HG02798 (cell line): ENCODE results near the gene C1orf116.
A peak's percentile ranks its signal among the peaks of the same experiment; 100 is the strongest.

Source experiments
- ATAC-seq: cut with Tn5 transposase; IDR thresholded peaks from one replicate; pipeline ENCODE4 v1.9.1; 2021; ENCODE audit warnings: mild to moderate bottlenecking; ENCODE audit not compliant: unreplicated experiment, poor library complexity

Gene C1orf116

DNA sequence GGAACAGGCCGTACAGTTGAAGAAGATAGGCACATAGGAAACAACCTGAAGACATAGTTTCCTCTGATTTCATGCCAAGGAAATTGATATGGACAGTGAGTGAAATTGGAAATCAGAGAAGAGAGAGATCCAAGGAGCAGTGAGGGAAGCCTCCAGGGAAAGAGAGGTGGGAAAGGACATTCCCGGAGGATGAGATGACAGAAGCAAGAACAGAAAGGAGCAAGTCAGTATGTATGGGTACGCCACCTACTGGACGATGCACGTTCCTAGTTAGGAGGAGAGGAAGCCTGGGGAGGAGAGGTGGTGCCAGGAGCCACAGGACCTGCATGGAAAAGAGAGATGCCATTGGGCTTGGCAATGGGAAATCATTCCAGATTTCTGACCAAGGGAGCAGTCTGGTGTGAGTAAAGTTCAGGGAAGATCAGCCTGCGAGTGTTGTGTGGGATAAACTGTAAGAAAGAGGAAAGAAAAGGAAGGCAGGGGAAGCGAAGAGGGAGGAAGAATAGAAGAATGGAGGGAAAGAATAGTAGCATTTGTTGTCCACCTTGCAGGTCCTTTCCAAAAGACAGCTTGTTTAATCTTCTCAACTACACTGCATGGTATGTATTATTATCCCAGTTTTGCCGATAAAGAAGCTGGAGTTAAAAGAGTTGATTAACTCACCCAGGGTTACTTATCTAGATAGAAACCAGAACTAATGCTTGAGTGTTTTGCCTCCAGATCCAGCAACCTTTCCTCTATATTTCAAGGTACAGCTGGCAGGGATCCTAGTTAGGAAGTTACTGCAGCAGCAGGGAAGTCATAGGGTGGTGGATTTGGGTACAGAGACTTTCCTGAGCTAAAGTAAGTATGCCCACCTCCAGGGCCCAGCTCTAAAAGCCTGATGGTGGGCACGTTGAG lies 27.4 kb downstream of the C1orf116 start:
- ATAC-seq = peak; percentile 48

DNA sequence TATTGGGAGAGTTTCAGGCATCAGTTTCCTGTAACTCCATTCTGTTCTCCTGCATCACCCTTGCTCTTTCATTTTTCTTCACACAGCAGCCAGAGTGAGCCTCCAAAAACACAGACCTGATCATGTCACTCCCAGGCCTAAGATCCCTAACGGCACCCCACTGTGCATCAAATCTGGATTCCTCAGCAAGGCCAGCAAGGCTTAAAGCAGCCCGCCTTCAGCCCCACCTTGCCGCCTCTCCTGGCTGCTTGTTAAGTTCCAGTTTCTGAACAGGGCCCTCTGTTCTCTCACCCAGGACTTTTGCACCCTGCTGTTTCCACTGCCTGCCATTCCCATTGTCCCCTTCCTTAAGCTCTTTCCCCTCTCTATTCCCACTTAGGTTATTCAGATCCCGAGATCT lies 29.3 kb downstream of the C1orf116 start:
- no peak for ATAC-seq

DNA sequence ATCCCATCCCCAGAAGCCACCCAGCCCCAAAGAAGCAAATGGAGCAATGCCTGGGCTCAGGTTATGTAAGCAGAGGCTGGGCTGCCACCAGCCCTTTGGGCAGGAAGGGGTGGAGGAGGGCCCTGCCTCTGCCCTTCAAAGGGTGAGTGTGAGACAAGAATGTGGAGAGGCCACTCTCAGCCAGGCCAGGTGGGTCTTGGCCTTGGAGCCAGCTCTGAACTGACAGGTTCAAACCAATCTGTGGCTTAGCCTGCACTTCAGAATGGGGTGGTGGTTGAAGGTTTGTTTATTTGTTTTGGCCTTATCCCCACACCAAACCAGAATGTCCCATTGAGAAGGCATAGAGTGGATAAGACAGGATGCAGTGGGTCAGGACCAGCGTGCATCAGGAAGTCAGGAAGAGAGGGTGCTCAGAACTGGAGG lies 29.8 kb downstream of the C1orf116 start:
- no peak for ATAC-seq

DNA sequence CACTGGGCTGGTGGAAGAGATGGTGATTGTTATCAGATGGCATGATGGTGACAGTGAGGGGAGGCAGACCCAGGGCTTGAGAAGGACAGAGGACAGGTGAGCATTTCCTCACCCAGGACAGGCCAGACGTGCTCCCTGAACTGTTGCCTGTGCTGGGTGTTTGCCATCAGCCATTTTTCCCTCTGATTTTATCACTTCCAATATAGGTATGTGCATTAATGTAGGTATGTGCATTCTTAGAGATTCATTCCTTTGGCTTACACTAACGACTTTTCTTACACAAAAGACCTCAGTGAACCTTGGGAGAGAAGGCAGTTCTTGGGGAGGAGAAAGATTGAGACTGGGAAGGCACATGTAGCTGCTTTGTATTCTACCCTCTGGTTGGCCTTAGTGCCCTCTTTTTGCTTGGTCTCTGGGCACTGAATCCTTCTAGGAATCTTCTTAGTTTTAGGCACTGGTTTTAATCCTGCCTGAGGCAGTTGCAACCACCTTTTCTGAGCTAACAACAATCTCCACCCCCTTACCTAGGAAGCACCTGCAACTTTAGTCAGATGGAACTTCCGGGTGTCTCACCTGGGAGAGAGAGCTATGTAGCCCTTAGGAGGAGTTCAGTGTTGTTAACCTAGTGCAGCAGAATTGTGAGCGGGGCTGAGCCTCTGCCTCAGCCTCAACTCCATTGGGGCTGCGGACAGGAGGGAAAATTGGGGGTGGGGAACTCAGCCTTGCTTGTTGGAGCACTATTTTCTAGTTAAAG lies 30.9 kb downstream of the C1orf116 start:
- no peak for ATAC-seq

DNA sequence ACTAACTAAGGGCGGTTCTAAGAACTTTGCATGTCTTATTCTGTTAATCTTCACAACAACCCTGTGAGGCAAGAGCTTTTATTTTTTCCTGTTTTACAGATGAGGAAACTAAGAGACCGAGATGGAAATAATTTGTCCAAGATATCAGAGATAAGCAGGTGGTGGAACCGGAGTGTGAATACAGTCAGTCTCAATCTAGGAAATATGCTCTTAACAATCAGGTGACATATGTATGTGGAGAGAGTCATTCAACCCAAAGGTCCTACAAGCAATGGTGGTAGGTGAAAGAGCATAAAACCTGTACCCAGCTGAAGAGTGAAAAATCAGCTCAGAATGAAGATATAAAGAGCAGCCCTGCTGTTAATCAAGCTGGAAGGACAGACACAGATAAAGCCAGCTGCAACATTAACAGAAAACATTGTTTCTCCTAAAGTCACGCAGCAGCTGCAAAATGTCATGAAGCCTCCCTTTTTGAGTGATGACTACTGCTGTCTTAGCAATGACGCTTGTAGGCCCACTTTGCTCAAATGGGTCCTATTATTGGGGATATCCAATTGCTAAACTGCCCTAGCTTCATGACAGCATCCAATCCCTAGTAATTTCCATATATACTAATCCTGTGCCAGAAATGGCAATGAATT lies 31.8 kb downstream of the C1orf116 start:
- ATAC-seq = no peak

DNA sequence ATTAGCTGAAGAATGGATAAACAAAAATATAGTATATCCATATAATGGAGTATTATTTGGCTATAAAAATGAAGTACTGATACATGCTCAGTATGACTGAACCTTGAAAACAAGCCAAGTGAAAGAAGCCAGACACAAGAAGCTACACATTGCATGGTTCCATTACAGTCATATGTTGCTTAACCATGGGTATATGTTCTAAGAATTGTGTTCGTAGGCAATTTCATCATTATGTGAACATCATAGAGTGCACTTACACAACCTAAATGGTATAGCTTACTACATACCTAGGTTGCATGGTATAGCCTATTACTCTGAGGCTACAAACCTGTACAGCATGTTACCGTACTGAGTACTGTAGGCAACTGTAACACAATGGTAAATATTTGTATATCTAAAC lies 33.7 kb downstream of the C1orf116 start:
- no peak for ATAC-seq

DNA sequence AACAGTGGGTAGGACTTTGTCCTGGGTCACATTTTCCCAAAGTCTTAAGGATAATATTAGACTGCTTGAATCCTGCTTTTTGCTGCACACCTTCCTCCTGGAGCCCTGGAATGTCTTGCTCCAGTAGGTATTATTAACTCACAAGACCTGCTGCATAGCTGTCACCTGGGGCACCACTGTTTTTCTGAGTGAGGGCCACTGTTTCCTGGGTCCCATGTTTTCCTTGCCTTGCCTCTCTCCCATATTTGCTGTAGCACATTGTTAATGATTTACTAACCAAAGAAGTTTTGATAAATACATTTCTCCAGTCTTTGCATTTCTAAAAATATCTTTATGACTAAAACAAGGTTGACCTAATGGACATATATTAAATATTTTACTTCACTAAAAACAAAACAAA lies 39.8 kb downstream of the C1orf116 start:
- no peak for ATAC-seq

DNA sequence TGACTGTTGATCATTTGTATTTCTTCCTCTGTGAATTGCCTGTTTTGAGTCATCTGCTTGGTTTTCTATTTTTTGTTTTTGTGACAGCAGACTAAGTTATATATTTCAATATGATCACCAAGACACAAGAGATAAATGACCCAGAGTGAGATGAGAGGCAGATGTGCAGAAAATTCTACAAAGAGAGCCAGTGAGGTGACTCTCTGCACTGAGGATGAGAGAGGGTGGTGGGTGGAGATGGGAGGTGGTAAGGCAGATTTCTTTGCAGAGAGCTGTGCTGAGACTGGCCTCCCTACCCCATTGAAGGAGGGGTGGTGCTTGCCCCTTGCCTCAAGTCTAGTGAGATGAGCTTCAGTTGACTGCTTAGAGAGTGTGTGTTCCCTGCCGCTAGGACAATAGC lies 44.7 kb downstream of the C1orf116 start:
- ATAC-seq = no peak

DNA sequence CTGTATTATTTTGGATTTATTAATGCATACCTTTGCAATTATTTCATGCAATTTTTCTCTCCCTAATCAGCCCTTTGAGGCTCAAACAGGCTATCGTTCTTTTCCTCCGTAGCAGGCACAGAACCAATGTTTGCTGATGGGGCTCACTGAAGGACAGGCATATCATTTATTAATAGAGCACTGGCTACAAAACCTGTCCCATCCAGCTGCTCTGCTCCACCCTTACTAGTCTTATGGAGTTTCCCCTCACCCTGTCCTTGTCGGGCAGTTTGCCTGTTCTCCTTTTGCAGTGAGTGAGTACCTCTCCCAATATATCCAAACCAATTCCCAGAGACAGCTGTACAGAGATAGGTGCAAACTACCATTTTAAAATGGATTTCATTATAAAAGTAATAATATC lies 45.7 kb downstream of the C1orf116 start:
- no peak for ATAC-seq

DNA sequence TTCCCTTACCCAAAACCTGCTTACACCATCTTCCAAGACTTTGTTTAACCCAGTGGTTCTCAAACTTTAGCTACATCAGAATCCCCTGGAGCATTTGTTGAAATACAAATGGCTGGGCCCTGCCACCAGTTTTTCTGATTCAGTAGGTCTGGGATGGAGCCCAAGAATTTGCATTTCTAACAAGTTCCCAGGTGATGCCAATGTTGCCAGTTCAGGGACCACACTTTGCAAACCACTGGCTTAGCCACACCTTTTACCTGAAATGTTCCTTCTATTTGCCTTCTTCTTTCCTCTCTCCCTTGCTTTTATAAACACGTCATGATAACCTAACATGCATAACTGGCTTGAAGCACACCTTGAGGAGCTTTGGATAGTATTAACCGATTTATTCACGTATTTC lies 46.2 kb downstream of the C1orf116 start:
- no peak for ATAC-seq

DNA sequence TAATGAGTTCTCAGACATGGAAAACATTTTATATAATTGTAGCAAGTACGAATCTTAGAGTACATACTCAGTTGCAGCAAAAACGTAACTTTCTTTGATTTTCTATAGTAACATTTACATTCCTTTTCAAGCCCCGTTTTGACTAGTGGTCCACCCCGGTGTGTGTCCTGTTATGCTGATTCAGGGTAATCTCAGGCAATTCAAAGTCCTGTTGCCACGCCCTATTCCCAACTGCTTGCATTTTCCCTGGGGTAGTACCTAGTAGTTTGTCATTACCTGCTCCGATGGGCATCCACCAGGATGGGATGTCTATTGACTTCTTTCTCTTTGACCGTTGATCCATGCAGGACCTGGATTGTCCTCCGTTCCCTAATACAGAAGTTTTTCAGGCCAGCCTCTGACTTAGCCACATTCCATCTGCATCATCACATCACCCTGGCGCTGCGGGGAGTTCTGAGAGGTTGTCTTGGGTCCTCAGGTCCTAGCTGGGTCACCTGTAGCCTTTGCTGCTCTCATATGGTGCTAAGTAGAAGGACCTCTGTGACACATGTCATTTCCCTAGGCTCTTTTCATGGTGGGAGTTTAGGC lies 47.3 kb downstream of the C1orf116 start:
- ATAC-seq = no peak

DNA sequence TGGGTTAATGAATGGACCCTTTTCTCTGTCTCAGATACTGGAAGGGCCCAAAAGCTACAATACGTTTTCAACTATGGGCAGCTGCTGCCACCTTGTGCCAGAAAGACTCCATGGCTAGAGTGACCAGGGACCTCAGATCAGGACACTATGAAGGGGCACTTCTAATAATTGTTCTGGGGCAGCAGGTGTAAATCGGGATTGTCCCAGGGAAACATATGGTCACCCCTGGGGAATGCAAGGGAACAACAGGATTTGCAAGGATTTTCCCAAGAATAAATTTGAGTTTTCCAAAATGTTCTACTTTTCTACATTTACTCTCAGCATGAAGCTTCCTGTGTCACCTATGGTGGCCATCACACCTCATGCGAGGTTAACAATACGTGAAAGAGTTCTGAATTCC lies 50.3 kb downstream of the C1orf116 start:
- ATAC-seq = peak; percentile 68

DNA sequence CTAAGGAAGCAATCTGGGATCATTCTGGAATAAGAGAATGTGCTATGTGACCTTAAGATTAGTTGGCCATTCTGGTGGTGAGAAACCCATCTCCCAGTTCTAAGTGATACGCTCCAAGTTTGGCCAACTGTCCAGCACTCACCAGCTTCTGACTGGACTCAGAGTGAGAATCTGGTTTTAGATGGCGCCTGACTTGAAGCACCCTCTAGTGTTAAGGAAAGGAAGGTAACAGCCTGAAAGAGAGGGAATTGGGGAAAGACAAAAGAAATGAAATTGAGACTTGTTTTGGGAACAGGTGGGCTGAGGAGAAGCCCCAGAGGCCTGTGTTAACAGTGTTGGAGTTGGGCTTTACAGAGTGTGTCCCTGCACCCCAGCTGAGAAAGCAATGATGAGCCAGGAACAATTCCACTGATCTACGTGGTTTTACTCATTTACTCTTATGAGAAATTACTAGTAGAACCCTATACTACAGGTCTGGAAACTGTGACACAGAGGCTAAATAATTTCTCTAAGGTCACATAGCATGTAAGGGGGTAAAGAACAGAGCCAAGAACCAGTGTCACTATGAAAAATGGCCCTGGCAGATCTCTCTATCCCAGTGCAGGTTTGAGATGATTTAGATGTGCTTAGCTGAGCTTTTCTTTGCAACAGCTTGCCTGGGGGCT lies 53.0 kb downstream of the C1orf116 start:
- ATAC-seq = peak; percentile 39

DNA sequence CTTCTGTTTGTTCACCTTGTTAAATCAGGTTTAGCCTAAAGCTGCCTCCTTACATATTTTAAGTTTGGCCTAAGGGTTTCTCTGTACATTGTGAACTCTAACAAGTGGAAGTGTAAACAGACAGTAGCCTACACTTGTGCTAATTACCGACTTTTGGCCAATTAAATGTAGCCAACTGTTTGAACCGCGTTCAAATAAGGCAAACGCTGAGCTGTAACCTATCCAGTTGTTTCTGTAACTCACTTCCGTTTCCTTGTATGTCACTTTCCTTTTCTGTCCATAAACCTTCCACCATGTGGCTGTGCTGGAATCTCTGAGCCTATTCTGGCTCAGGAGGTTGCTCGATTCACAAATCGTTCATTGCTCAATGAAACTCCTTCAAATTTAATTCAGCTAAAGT lies 54.3 kb downstream of the C1orf116 start:
- no peak for ATAC-seq

DNA sequence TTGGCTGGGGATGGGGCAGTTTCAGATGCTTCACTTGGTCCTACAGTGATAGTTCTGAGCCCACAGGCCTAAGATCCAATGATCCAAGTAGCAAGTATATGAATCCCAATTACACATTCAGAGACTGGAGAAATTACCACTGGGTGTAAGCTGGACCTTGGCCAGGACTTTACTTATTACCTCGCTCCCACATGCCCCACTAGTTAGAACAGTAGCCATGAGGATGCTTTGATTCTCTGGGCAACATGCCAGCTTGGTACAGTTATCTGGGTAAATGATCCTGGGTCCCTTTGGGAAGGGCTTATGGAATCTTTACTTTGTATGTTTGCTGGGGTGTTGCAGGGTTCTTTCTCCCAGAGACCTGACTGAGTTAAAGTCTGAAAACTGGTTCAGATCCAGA lies 57.2 kb downstream of the C1orf116 start:
- ATAC-seq = no peak

DNA sequence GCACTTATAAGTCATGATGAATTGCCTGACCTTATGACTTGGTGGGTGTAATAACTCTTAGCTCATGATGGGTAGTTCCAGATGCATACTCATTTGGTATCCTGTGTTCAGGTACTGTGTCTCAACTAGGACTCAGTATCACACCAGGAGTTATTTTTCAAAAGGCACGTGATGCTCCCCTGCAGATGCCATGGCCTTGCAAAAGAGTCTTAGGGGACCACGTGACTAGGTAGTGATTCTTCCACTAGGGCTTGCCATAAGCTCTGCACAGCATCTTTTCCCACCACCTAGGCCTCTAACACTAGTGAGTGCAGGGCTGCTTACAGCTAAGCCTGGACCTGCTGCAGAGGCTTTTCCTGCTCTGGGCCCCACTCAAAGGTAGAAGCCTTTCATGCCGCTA lies 58.4 kb downstream of the C1orf116 start:
- no peak for ATAC-seq

DNA sequence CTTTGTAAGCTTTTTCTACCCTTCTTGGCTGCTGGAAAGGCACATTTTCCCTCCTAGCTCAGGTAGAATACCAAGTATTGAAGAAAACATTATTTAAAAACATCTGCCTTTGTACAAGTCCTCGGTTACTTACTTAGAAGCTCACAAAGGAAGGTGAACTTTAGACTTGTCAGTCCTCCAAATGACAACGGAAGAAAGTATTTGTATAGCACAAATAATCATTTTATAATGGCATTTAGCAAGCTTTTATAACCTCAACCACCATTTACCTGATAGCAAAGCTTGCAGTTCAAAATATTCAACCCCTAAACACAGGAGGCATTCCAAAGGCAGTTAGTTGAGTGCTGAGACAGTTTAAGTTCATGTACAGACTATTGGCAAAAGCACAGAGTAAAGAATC lies 59.8 kb downstream of the C1orf116 start:
- ATAC-seq = no peak

DNA sequence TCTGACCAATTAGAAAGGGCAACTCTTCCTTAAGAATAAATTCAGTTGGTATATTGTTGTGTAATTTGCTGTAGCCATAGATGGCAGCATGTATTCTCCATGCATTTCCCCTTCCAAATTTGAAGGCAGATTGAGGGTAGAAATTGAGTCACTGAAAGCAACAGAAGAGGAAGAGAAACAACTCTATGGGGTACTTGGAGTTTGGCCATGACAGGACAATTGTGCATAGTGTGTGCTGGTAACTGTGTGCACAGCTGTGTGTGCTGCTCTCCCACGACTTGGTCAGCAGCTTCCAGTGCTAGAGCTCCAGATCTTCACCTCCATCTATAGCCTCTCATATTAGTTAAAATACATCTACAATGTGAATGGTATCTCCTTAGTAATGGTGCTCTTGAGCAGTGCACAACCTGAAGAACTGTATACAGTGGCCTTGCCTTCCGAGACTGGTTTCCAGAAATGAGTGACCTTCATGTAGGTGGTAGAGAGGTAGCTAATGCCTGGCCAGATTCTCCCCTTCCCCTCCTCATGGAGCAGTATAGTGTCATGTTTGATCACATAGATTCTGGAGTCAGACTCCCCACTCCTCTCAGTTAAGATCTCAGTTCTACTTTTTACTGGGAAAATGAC lies 61.4 kb downstream of the C1orf116 start:
- ATAC-seq = peak; percentile 59

DNA sequence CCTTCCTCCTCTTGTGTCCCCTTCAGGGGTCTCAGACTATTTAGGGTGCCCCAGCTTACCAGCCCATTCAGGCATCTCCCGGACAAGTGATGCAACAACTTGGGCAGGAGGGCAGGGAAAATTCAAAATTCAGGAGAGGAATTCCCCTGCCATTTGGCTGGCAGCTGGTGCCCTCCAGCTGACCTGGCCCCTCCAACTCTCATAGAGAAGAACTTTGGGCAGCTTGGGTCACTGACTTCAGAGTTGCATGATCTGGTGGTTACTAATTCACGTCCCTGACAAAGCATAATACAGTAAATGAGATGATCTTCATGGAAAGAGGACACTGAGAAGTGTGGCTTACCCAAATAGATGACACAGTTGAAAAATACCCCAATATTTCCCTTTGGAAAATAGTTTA lies 62.1 kb downstream of the C1orf116 start, which contains the start of gene FCAMR:
TSS of gene FCAMR (minus strand) at position 15 of the 400 bp plus-strand sequence. CDS start 335 bp downstream, outside the sequence.
- ATAC-seq = no peak

DNA sequence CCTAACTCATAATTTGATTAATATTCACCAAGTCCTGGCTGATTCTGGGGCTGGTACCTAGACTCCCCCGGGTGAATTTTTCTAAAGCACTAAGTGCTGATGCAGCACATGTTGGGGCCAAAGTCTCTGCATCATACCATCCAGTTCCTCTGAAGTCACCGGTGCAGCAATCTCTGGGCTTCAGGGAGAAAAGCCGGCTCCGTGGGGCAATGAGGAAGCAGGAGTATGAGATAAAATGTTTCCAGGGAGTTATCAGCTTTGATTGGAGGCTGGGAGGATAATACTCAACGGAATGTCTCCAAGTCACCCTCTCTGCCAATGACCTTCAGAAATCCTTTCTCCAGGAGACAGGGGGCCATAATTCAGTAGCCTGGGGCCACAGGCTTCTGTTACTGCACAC lies 63.5 kb downstream of the C1orf116 start:
- ATAC-seq = no peak
